Measurements from ENCODE around the gene TTI1. TPM values are rescaled to one million over a fixed set of nuclear protein-coding genes. Genes with fewer than 3 reads are reported as not detected.
"Not testable (repeated sequence)": the region's sequence is repeated elsewhere in the genome, so short reads cannot be mapped to it uniquely, and the experiment has no call there.

TTI1 gene
- total RNA-seq, 1 donor from 2014 or later: 43.8 TPM

GRCh38 chr20:38011696-38012095, 21.6 kb downstream of the TTI1 start:
- no peak for DNase-seq (ENCODE audit: extremely low spot score, unreplicated experiment)
- peaks cover 29% of the 10 kb centered on the region for H3K36me3 Mint-ChIP-seq
- no peak overlapping the region for H3K4me3 Mint-ChIP-seq
- no peak for TF ChIP-seq CTCF (conservative IDR thresholded peaks at IDR 0.05)
- H3K27me3 Mint-ChIP-seq: no peaks in the 10 kb centered on the region
- H3K27ac Mint-ChIP-seq: no peak overlapping the region
- no peaks in the 10 kb centered on the region for H3K4me1 Mint-ChIP-seq (ENCODE audit: unreplicated experiment)
- H3K9me3 Mint-ChIP-seq: no peaks in the 10 kb centered on the region

- not testable (repeated sequence) for H3K27me3 Mint-ChIP-seq; H3K4me1 Mint-ChIP-seq (ENCODE audit: unreplicated experiment); DNase-seq (ENCODE audit: extremely low spot score, unreplicated experiment); H3K9me3 Mint-ChIP-seq; H3K4me3 Mint-ChIP-seq; H3K27ac Mint-ChIP-seq
- peaks cover 21% of the 10 kb centered on the region for H3K36me3 Mint-ChIP-seq
Observed at GRCh38 chr20:38009416-38009815, 23.8 kb downstream of the TTI1 start.

- no peak overlapping the region for H3K27ac Mint-ChIP-seq
- H3K4me3 Mint-ChIP-seq: no peak overlapping the region
- H3K27me3 Mint-ChIP-seq: no peaks in the 10 kb centered on the region
- H3K4me1 Mint-ChIP-seq (ENCODE audit: unreplicated experiment): peaks cover 10% of the 10 kb centered on the region
- no peak for TF ChIP-seq CTCF (conservative IDR thresholded peaks at IDR 0.05)
- no peaks in the 10 kb centered on the region for H3K9me3 Mint-ChIP-seq
- DNase-seq (ENCODE audit: extremely low spot score, unreplicated experiment): no peak
- H3K36me3 Mint-ChIP-seq: peaks cover 18% of the 10 kb centered on the region
Observed at GRCh38 chr20:38008233-38008944, 24.9 kb downstream of the TTI1 start.

GRCh38 chr20:38007526-38007925, 25.7 kb downstream of the TTI1 start:
- Mint-ChIP-seq H3K9me3 (no peaks in the 10 kb centered on the region), H3K27ac (no peak overlapping the region), H3K4me3 (no peak overlapping the region), H3K4me1 (ENCODE audit: unreplicated experiment) (peaks cover 10% of the 10 kb centered on the region), H3K27me3 (no peaks in the 10 kb centered on the region), H3K36me3 (peaks cover 18% of the 10 kb centered on the region)
- no peak for DNase-seq (ENCODE audit: extremely low spot score, unreplicated experiment)
- no peak for TF ChIP-seq CTCF (conservative IDR thresholded peaks at IDR 0.05)

- Mint-ChIP-seq H3K4me1 (ENCODE audit: unreplicated experiment) (peaks cover 10% of the 10 kb centered on the region), H3K27ac (no peak overlapping the region), H3K27me3 (no peaks in the 10 kb centered on the region), H3K9me3 (no peaks in the 10 kb centered on the region), H3K4me3 (no peak overlapping the region), H3K36me3 (peaks cover 12% of the 10 kb centered on the region)
- TF ChIP-seq CTCF (conservative IDR thresholded peaks at IDR 0.05): no peak
- no peak for DNase-seq (ENCODE audit: extremely low spot score, unreplicated experiment)
Observed at GRCh38 chr20:38005903-38006302, 27.4 kb downstream of the TTI1 start.

- Mint-ChIP-seq H3K9me3 (no peaks in the 10 kb centered on the region), H3K27me3 (no peaks in the 10 kb centered on the region), H3K27ac (peak overlapping the region; percentile 81), H3K4me1 (ENCODE audit: unreplicated experiment) (peaks cover 10% of the 10 kb centered on the region), H3K36me3 (peaks cover 17% of the 10 kb centered on the region), H3K4me3 (peak overlapping the region; percentile 53)
- TF ChIP-seq CTCF (conservative IDR thresholded peaks at IDR 0.05): no peak
- DNase-seq (ENCODE audit: extremely low spot score, unreplicated experiment): no peak
Observed at GRCh38 chr20:38004416-38004815, 28.8 kb downstream of the TTI1 start.
